Measurements from ENCODE around the gene KLHDC4.
"Not testable (repeated sequence)": the region's sequence is repeated elsewhere in the genome, so short reads cannot be mapped to it uniquely, and the experiment has no call there.

Gene KLHDC4

GRCh38 chr16:87720446-87720845 lies 45.3 kb downstream of the KLHDC4 start:
- DNase-seq (ENCODE audit: low spot score) = no peak

- not testable (repeated sequence) for DNase-seq (ENCODE audit: low spot score)
Measured at GRCh38 chr16:87718831-87719230, 47.0 kb downstream of the KLHDC4 start.

GRCh38 chr16:87715658-87716057 lies 50.1 kb downstream of the KLHDC4 start:
- DNase-seq (ENCODE audit: low spot score) = no peak

- DNase-seq (ENCODE audit: low spot score) = no peak
Measured at GRCh38 chr16:87715231-87715630, 50.6 kb downstream of the KLHDC4 start.

GRCh38 chr16:87713451-87714229 lies 52.1 kb downstream of the KLHDC4 start:
- DNase-seq (ENCODE audit: low spot score) = no peak

- peak; percentile 24 for DNase-seq (ENCODE audit: low spot score)
Measured at GRCh38 chr16:87712184-87712762, 53.5 kb downstream of the KLHDC4 start.

- DNase-seq (ENCODE audit: low spot score) = no peak
Measured at GRCh38 chr16:87710887-87711286, 54.9 kb downstream of the KLHDC4 start.

GRCh38 chr16:87709677-87710076 lies 56.1 kb downstream of the KLHDC4 start:
- DNase-seq (ENCODE audit: low spot score) = no peak

- DNase-seq (ENCODE audit: low spot score) = no peak
Measured at GRCh38 chr16:87708881-87709638, 56.7 kb downstream of the KLHDC4 start.

GRCh38 chr16:87707714-87708580 lies 57.8 kb downstream of the KLHDC4 start:
- no peak for DNase-seq (ENCODE audit: low spot score)

GRCh38 chr16:87707097-87707496 lies 58.7 kb downstream of the KLHDC4 start:
- no peak for DNase-seq (ENCODE audit: low spot score)

- DNase-seq (ENCODE audit: low spot score) = no peak
Measured at GRCh38 chr16:87706278-87707000, 59.3 kb downstream of the KLHDC4 start.

GRCh38 chr16:87705771-87706277 lies 60.0 kb downstream of the KLHDC4 start:
- no peak for DNase-seq (ENCODE audit: low spot score)

GRCh38 chr16:87704754-87705353 lies 60.9 kb downstream of the KLHDC4 start:
- no peak for DNase-seq (ENCODE audit: low spot score)

- DNase-seq (ENCODE audit: low spot score) = no peak
Measured at GRCh38 chr16:87703835-87704375, 61.9 kb downstream of the KLHDC4 start.

- no peak for DNase-seq (ENCODE audit: low spot score)
Measured at GRCh38 chr16:87703071-87703470, 62.7 kb downstream of the KLHDC4 start.

- DNase-seq (ENCODE audit: low spot score) = no peak
Measured at GRCh38 chr16:87702325-87702811, 63.4 kb downstream of the KLHDC4 start.

GRCh38 chr16:87701505-87701921 lies 64.3 kb downstream of the KLHDC4 start:
- no peak for DNase-seq (ENCODE audit: low spot score)

GRCh38 chr16:87701078-87701460 lies 64.7 kb downstream of the KLHDC4 start:
- DNase-seq (ENCODE audit: low spot score) = no peak

GRCh38 chr16:87700406-87701077 lies 65.2 kb downstream of the KLHDC4 start:
- no peak for DNase-seq (ENCODE audit: low spot score)
